Measurements from ENCODE around the gene SLC6A17.

DNA sequence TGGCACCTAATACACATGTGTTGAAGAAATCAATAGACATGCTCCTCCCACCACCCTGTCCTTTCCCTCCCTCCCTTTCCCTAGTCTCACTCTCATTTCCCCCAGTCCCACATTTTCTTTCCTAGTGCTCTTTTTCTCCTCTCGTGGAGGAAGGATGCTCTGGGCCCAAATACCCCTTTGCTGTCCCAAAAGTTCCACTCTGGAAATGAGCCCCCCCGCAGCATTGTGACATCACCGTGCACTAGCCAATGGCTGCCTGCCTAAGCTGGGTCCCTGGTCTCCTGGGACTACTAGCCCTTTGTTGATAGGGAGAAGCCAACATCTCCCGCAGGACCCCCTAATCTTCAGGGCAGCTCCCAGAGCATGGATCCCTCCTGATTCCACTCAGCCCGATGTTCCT is 38.2 kb upstream of the SLC6A17 start, which contains the start of gene UBL4B:
- TF ChIP-seq, protein P1, sequence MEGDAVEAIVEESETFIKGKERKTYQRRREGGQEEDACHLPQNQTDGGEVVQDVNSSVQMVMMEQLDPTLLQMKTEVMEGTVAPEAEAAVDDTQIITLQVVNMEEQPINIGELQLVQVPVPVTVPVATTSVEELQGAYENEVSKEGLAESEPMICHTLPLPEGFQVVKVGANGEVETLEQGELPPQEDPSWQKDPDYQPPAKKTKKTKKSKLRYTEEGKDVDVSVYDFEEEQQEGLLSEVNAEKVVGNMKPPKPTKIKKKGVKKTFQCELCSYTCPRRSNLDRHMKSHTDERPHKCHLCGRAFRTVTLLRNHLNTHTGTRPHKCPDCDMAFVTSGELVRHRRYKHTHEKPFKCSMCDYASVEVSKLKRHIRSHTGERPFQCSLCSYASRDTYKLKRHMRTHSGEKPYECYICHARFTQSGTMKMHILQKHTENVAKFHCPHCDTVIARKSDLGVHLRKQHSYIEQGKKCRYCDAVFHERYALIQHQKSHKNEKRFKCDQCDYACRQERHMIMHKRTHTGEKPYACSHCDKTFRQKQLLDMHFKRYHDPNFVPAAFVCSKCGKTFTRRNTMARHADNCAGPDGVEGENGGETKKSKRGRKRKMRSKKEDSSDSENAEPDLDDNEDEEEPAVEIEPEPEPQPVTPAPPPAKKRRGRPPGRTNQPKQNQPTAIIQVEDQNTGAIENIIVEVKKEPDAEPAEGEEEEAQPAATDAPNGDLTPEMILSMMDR (IDR thresholded peaks at IDR 0.05) = no peak
- TF ChIP-seq EP300 (IDR thresholded peaks at IDR 0.05) = no peak

Measured in esophagus muscularis mucosa (tissue), 3 donors.